GOT3 (cell line): ENCODE results near the gene OLIG1.

Source experiments
- DNase-seq: peaks from one replicate; lab custom pipeline; 2025; ENCODE audit warnings: mixed read lengths; lab: John Stamatoyannopoulos, UW

OLIG1 gene

GRCh38 chr21:33101300-33101911 is 31.5 kb downstream of the OLIG1 start:
- no peak for DNase-seq

GRCh38 chr21:33105088-33105487 is 35.1 kb downstream of the OLIG1 start:
- no peak for DNase-seq

GRCh38 chr21:33108228-33108627 is 38.3 kb downstream of the OLIG1 start:
- no peak for DNase-seq

- DNase-seq, result no peak
These were observed 39.8 kb downstream of the OLIG1 start for GRCh38 chr21:33109574-33110339.

- no peak for DNase-seq
These were observed 40.4 kb downstream of the OLIG1 start for GRCh38 chr21:33110340-33110715.

- DNase-seq, result no peak
These were observed 41.6 kb downstream of the OLIG1 start for GRCh38 chr21:33111577-33111976.

GRCh38 chr21:33112151-33112550 is 42.2 kb downstream of the OLIG1 start:
- DNase-seq, result no peak

- DNase-seq, result no peak
These were observed 42.7 kb downstream of the OLIG1 start for GRCh38 chr21:33112681-33113080.

GRCh38 chr21:33113131-33113530 is 43.2 kb downstream of the OLIG1 start:
- no peak for DNase-seq

GRCh38 chr21:33114276-33114675 is 44.3 kb downstream of the OLIG1 start:
- DNase-seq, result no peak

- DNase-seq, result no peak
These were observed 45.9 kb downstream of the OLIG1 start for GRCh38 chr21:33115631-33116510.

- no peak for DNase-seq
These were observed 46.7 kb downstream of the OLIG1 start for GRCh38 chr21:33116676-33117075.

GRCh38 chr21:33117101-33117888 is 47.4 kb downstream of the OLIG1 start:
- no peak for DNase-seq
